ENCODE measurements around the gene FAM53A.

The FAM53A gene

GRCh38 chr4:1592709-1593417 is 91.2 kb downstream of the FAM53A start:
- no peak overlapping the region for H3K4me3 ChIP-seq (ENCODE audit: low read depth, low read length)
- H3K27me3 ChIP-seq: peaks cover 32% of the 10 kb centered on the region

GRCh38 chr4:1592068-1592708 is 91.9 kb downstream of the FAM53A start:
- Histone ChIP-seq H3K36me3 (no peaks in the 10 kb centered on the region), H3K4me3 (ENCODE audit: low read depth, low read length) (no peak overlapping the region), H3K9me3 (peaks cover 7% of the 10 kb centered on the region; the same call in 1 of the 2 replicates), H3K4me1 (0 out of 2 replicates have a peak, but pooled peaks cover 3% of the 10 kb centered on the region), H3K27me3 (peaks cover 35% of the 10 kb centered on the region)
- peak; percentile 4 for DNase-seq
- no peak for TF ChIP-seq CTCF (IDR thresholded peaks at IDR 0.05; ENCODE audit: low read depth, low read length)

More at GRCh38 chr4:1592709-1593417, 91.2 kb downstream of the FAM53A start:
- peak; percentile 8 for DNase-seq
- H3K9me3 ChIP-seq: peaks cover 7% of the 10 kb centered on the region; the same call in 1 of the 2 replicates
- no peak for TF ChIP-seq CTCF (IDR thresholded peaks at IDR 0.05; ENCODE audit: low read depth, low read length)
- H3K4me1 ChIP-seq: 0 out of 2 replicates have a peak, but pooled peaks cover 3% of the 10 kb centered on the region
- no peaks in the 10 kb centered on the region for H3K36me3 ChIP-seq

GRCh38 chr4:1591107-1591506 is 93.0 kb downstream of the FAM53A start:
- Histone ChIP-seq H3K4me1 (0 out of 2 replicates have a peak, but pooled peaks cover 3% of the 10 kb centered on the region), H3K27me3 (peaks cover 39% of the 10 kb centered on the region), H3K36me3 (no peaks in the 10 kb centered on the region), H3K9me3 (peaks cover 7% of the 10 kb centered on the region; the same call in 1 of the 2 replicates), H3K4me3 (ENCODE audit: low read depth, low read length) (no peak overlapping the region)
- TF ChIP-seq CTCF (IDR thresholded peaks at IDR 0.05; ENCODE audit: low read depth, low read length): no peak
- no peak for DNase-seq

GRCh38 chr4:1590244-1590643 is 93.9 kb downstream of the FAM53A start:
- H3K4me3 ChIP-seq (ENCODE audit: low read depth, low read length): no peak overlapping the region
- TF ChIP-seq CTCF (IDR thresholded peaks at IDR 0.05; ENCODE audit: low read depth, low read length): no peak
- H3K27me3 ChIP-seq: peaks cover 34% of the 10 kb centered on the region
- DNase-seq: no peak
- H3K36me3 ChIP-seq: no peaks in the 10 kb centered on the region
- 0 out of 2 replicates have a peak, but pooled peaks cover 3% of the 10 kb centered on the region for H3K4me1 ChIP-seq
- peaks cover 7% of the 10 kb centered on the region; the same call in 1 of the 2 replicates for H3K9me3 ChIP-seq
